MM.1S (cell line): ENCODE measurements around the gene USP31.

Experiments used
- DNase-seq: peaks from one replicate; pipeline ENCODE4 v3.0.0-alpha.2; 2015
- H2AFZ ChIP-seq: fragments of 300-600 bp; sonication (generic); 2 replicates; pipeline ENCODE4 v1.6.0; 2016; ENCODE audit warnings: antibody characterized with exemption, low read length
- H3F3A ChIP-seq: fragments of 300-600 bp; sonication (generic); 2 replicates; pipeline ENCODE4 v1.6.1; 2016; ENCODE audit warnings: mild to moderate bottlenecking, antibody characterized with exemption, low read length, moderate library complexity, mixed read lengths; ENCODE audit not compliant: insufficient read depth
- H3K27ac ChIP-seq: fragments of 300-600 bp; sonication (generic); 2 replicates; pipeline ENCODE4 v1.5.1; 2016; ENCODE audit warnings: mild to moderate bottlenecking, low read length
- H3K27me3 ChIP-seq: fragments of 300-600 bp; sonication (generic); replicated peaks from 2 replicates; pipeline ENCODE4 v1.6.0; 2016; ENCODE audit warnings: low read length; ENCODE audit not compliant: insufficient read depth
- H3K36me3 ChIP-seq: fragments of 300-600 bp; sonication (generic); replicated peaks from 2 replicates; pipeline ENCODE4 v1.6.1; 2016; ENCODE audit warnings: mild to moderate bottlenecking, low read length, mixed read lengths; ENCODE audit not compliant: insufficient read depth
- H3K4me1 ChIP-seq: fragments of 300-600 bp; sonication (generic); 2 replicates; pipeline ENCODE4 v1.6.1; 2016; ENCODE audit warnings: low read length, mixed read lengths
- H3K4me2 ChIP-seq: fragments of 300-600 bp; sonication (generic); 2 replicates; pipeline ENCODE4 v1.6.0; 2016; ENCODE audit warnings: low read depth, low read length
- H3K4me3 ChIP-seq: fragments of 300-600 bp; sonication (generic); 2 replicates; pipeline ENCODE4 v1.5.1; 2016; ENCODE audit warnings: low read length, mixed read lengths
- H3K79me2 ChIP-seq: fragments of 300-600 bp; sonication (generic); 2 replicates; pipeline ENCODE4 v1.6.1; 2016; ENCODE audit warnings: mixed run types, low read length, mixed read lengths
- H3K9ac ChIP-seq: fragments of 300-600 bp; sonication (generic); 2 replicates; pipeline ENCODE4 v1.6.1; 2016; ENCODE audit warnings: low read length, mixed read lengths
- H3K9me2 ChIP-seq: fragments of 300-600 bp; sonication (generic); replicated peaks from 2 replicates; pipeline ENCODE4 v1.6.1; 2016; ENCODE audit warnings: mild to moderate bottlenecking, low read length, mixed read lengths; ENCODE audit not compliant: insufficient read depth
- H3K9me3 ChIP-seq: fragments of 300-600 bp; sonication (generic); replicated peaks from 2 replicates; pipeline ENCODE4 v1.6.1; 2016; ENCODE audit warnings: mild to moderate bottlenecking, low read length, mixed read lengths; ENCODE audit not compliant: insufficient read depth
- H4K20me1 ChIP-seq: fragments of 300-600 bp; sonication (generic); 2 replicates; pipeline ENCODE4 v1.6.1; 2016; ENCODE audit warnings: mild to moderate bottlenecking, low read length, moderate library complexity, mixed read lengths; ENCODE audit not compliant: insufficient read depth
- EZH2 ChIP-seq: fragments of 300-600 bp; sonication (generic); optimal IDR thresholded peaks from 2 replicates; pipeline ENCODE3; 2017; ENCODE audit warnings: low read depth, mild to moderate bottlenecking, antibody characterized with exemption, low read length, mixed read lengths
- EZH2phosphoT487 ChIP-seq: fragments of 300-600 bp; sonication (generic); IDR thresholded peaks from 2 replicates; pipeline ENCODE4 v1.6.1; 2018; ENCODE audit warnings: antibody characterized with exemption, low read length
- TF ChIP-seq, protein P1 (sequence below): fragments of 300-600 bp; sonication (generic); IDR thresholded peaks from 2 replicates; pipeline ENCODE4 v1.5.1; 2016; ENCODE audit warnings: antibody characterized with exemption, low read length, mixed read lengths

USP31 gene

DNA sequence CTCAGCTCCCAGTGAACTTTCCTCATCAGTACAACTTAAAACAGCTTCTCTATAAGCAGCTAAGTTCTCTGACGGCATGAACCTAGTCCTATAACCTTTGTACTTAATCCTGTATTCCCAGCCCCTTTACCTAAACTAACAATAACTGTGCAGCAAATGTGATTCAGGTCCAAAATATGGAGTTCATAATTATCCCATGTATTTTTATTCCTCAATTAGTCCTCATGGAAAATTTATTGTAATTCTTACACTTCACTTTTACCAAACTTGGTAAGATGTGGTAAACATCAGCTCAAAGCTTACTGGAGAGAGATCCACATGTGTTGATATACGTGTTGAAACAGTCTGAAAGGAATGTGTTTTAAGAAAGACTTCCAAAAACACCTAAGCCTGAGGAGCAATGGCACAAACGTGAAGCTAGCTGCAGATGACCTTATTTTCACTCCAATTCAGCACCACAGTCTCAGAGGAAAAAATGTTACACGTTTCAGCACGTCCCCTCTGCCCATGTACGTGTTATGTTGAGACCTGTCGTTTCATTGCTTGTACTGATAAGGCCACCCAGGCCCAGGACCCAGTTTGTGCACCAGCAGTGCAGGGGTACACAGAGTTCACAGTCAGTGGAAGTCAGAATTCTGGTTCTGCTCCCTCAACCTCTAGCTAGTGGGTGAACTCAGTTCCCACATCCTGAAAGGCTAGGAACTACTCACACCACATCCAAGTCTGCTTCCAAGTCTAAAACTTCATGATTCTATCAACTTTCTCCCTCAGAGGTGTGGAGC is 7.1 kb downstream of the USP31 start:
- no peak for TF ChIP-seq EZH2phosphoT487
- TF ChIP-seq, protein P1, sequence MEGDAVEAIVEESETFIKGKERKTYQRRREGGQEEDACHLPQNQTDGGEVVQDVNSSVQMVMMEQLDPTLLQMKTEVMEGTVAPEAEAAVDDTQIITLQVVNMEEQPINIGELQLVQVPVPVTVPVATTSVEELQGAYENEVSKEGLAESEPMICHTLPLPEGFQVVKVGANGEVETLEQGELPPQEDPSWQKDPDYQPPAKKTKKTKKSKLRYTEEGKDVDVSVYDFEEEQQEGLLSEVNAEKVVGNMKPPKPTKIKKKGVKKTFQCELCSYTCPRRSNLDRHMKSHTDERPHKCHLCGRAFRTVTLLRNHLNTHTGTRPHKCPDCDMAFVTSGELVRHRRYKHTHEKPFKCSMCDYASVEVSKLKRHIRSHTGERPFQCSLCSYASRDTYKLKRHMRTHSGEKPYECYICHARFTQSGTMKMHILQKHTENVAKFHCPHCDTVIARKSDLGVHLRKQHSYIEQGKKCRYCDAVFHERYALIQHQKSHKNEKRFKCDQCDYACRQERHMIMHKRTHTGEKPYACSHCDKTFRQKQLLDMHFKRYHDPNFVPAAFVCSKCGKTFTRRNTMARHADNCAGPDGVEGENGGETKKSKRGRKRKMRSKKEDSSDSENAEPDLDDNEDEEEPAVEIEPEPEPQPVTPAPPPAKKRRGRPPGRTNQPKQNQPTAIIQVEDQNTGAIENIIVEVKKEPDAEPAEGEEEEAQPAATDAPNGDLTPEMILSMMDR: no peak
- TF ChIP-seq EZH2: no peak
- Histone ChIP-seq H3K79me2 (peaks cover 93% of the 10 kb centered on the region), H3K9ac (no peak overlapping the region), H3K4me3 (no peak overlapping the region), H3K36me3 (no peaks in the 10 kb centered on the region), H4K20me1 (0 out of 2 replicates have a peak, but pooled peaks cover 5% of the 10 kb centered on the region), H3K27me3 (no peaks in the 10 kb centered on the region), H3K4me1 (no peaks in the 10 kb centered on the region), H3K4me2 (no peak overlapping the region), H3F3A (no peaks in the 10 kb centered on the region), H3K9me2 (no peaks in the 10 kb centered on the region), H2AFZ (no peak overlapping the region), H3K27ac (no peak overlapping the region), H3K9me3 (no peaks in the 10 kb centered on the region)
- DNase-seq: no peak

DNA sequence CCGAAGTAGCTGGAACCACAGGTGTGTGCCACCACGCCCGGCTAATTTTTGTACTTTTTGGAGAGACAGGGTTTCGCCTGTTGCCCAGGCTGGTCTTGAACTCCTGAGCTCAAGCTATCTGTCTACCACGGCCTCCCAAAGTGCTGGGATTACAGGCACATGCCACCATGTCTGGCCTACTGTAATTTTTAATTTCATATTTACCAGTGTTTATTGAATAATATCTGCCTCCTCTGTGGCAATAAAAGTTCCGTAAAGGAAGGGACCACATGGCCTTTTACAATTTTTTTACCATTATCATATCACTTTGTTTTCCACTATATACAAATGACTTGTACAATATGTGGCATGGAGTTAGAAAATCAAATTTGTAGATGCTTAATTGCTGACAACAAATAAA is 7.8 kb downstream of the USP31 start:
- Histone ChIP-seq H3K36me3 (no peaks in the 10 kb centered on the region), H3K9ac (no peak overlapping the region), H3K4me3 (no peak overlapping the region), H4K20me1 (0 out of 2 replicates have a peak, but pooled peaks cover 5% of the 10 kb centered on the region), H3K9me2 (no peaks in the 10 kb centered on the region), H3K4me2 (no peak overlapping the region), H2AFZ (no peak overlapping the region), H3K9me3 (no peaks in the 10 kb centered on the region), H3F3A (no peaks in the 10 kb centered on the region), H3K4me1 (no peaks in the 10 kb centered on the region), H3K27me3 (no peaks in the 10 kb centered on the region), H3K27ac (no peak overlapping the region), H3K79me2 (peaks cover 93% of the 10 kb centered on the region)
- no peak for DNase-seq
- no peak for TF ChIP-seq EZH2phosphoT487
- TF ChIP-seq, protein P1: no peak

DNA sequence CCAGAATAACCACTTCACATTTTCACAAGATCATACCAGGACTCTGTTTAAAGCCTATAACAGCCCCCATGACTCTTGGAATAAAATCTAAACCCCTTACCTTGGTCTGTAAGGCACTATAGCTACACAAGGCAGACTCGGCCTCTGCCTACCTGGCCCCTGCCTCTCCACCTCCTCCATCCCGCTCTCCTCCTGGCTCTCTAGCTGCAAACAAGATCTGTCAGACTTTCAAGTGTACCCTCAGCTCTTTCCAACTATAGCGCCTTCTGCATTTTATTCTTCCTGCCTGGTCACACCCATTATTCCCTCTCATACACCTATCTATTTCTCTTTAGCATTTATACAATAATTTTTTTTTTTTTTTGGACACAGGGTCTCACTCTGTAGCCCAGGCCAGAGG is 8.2 kb downstream of the USP31 start:
- Histone ChIP-seq H3K27me3 (no peaks in the 10 kb centered on the region), H3K27ac (no peak overlapping the region), H3K4me2 (no peak overlapping the region), H3K9me3 (no peaks in the 10 kb centered on the region), H4K20me1 (0 out of 2 replicates have a peak, but pooled peaks cover 5% of the 10 kb centered on the region), H3K9ac (no peak overlapping the region), H2AFZ (no peak overlapping the region), H3K9me2 (no peaks in the 10 kb centered on the region), H3K79me2 (peaks cover 97% of the 10 kb centered on the region), H3K4me3 (no peak overlapping the region), H3F3A (no peaks in the 10 kb centered on the region), H3K36me3 (no peaks in the 10 kb centered on the region), H3K4me1 (no peaks in the 10 kb centered on the region)
- no peak for DNase-seq
- TF ChIP-seq EZH2 (no peak), EZH2phosphoT487 (no peak)
- TF ChIP-seq, protein P1: no peak
